HL-60 (cell line): ENCODE results near the gene FUCA2.
A peak's percentile ranks its signal among the peaks of the same experiment; 100 is the strongest.

Experiments
- CTCF ChIP-seq: IDR thresholded peaks from one replicate; pipeline ENCODE4 v1.5.1; 2011; ENCODE audit warnings: low read length, control low read depth, inconsistent platforms; ENCODE audit not compliant: insufficient read depth
- GABPA ChIP-seq: IDR thresholded peaks from 2 replicates; pipeline ENCODE4 v1.6.1; 2012; ENCODE audit warnings: low read depth
- POLR2AphosphoS5 ChIP-seq: IDR thresholded peaks from 2 replicates; pipeline ENCODE4 v1.6.1; 2012; ENCODE audit warnings: low read depth
- REST ChIP-seq: IDR thresholded peaks from 2 replicates; pipeline ENCODE4 v1.6.1; 2012; ENCODE audit warnings: low read depth; ENCODE audit not compliant: insufficient replicate concordance

GRCh38 chr6:143450453-143451371 is 60.8 kb downstream of the FUCA2 start, which contains the start of the genes ADAT2 and PEX3:
- TF ChIP-seq CTCF (no peak), GABPA (peak; percentile 95), POLR2AphosphoS5 (peak; percentile 87), REST (peak; percentile 76)
